EH (cell line): ENCODE data around the gene RAB9A.
"Not testable (repeated sequence)": the region's sequence is repeated elsewhere in the genome, so short reads cannot be mapped to it uniquely, and the experiment has no call there.

ENCODE experiments used
- DNase-seq: peaks from one replicate; pipeline ENCODE4 v3.0.0-alpha.2; 2015; ENCODE audit warnings: low read depth

The RAB9A gene

DNA sequence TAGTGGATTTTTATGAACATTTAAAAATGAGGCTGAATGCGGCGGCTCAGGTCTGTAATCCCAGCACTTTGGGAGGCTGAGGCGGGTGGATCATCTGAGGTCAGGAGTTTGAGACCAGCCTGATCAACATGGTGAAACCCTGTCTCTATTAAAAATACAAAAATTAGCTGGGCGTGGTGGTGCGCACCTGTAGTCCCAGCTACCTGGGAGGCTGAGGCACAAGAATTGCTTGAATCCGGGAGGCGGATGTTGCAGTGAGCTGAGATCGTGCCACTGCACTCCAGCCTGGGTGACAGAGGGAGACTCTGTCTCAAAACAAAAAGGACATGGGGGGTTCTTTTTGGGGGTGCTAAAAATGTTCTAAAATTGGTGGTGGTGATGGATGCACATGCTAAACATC lies 19.2 kb upstream of the RAB9A start:
- not testable (repeated sequence) for DNase-seq

DNA sequence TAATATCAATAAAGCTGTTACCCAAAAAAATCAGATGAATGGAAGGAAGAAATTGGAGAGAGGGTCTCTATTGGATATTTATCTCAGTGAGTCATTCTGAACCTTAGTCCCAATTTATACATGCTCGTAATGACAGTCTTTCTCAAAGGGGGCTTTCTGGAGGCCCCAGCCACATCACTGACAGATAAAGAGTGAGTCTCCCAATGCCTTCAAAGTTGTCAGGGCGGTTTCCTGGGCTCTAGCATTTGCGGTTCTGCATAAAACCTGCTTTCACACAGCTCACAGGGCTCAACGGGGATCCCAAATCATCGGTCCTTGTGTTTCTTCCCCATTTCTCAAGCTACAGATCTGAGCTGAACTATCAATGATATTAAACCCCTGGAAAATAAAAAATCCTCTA lies 18.7 kb upstream of the RAB9A start:
- DNase-seq: no peak

DNA sequence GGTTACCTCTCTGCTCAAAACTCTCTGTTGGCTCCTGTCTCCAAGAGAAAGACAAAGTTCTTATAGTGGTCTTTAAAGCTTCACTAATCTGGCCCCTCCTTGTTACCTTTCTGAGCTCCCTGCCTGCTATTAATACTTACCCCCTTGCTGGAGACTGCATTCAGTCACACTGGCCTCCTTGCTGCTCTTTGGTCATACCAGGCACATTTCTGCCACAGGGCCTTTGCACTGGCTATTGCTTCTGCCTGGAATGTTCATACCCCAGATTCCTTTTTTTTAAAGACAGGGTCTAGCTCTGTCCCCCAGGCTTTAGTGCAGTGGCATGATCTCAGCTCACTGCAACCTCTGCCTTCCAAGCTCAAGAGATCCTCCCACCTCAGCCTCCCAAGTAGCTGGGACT lies 15.9 kb upstream of the RAB9A start:
- DNase-seq: no peak

DNA sequence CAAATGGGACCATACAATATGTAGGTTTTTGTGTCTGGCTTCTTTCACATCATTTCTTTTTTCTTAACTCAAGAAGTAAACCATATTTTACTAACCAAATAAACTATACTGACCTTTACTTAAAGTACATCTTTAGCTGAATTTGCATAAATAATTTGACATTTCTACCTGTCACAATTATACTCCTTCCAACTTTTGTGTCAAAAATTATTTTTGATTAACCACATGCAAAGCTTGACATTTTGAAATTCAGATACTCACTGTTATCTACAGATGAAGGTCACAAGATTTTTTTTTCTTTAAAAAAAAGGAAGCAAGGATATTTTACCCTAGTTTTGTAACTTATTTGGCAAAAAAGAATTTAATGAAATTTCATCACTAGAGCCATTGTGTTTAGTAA lies 12.0 kb upstream of the RAB9A start:
- DNase-seq: no peak

DNA sequence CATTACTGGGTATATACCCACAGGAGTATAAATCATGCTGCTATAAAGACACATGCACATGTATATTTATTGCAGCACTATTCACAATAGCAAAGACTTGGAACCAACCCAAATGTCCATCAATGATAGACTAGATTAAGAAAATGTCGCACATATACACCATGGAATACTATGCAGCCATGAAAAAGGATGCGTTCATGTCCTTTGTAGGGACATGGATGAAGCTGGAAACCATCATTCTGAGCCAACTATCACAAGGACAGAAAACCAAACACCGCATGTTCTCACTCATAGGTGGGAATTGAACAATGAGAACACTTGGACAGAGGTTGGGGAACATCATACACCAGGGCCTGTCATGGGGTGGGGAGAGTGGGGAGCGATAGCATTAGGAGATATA lies 9.2 kb upstream of the RAB9A start:
- not testable (repeated sequence) for DNase-seq

DNA sequence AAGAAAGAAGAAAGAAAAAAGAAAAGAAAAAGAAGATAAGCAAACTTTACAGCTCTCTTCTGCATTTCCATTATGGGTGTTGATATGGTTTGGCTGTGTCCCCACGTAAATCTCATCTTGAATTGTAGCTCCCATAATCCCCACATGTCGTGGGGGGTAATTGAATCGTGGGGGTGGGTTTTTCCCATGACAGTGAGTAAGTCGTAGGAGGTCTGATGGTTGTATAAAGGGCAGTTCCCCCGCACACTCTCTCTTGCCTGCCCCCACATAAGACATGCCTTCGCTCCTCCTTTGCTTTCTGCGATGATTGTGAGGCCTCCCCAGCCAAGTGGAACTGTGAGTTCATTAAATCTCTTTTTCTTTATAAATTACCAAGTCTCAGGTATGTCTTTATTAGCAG lies 7.3 kb upstream of the RAB9A start:
- no peak for DNase-seq

DNA sequence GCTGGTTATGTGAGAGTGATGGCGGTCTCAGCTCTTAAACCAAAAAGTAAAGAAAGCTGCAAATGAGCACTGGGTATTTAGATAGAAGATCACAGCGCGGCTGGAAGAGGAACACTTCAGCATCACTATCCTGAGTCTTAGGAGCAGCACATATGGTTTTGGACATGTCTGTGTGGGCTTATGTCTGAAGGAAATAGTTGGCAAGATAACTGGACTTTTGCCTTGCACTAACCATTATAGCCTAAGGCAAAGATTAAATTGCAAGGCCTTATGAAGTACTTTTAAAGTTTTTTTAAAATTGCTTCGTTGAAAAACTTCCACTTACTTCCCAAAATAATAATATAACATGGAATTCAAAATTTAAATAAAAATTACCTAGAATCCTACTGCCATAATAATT lies 4.6 kb upstream of the RAB9A start:
- DNase-seq: peak; percentile 41

DNA sequence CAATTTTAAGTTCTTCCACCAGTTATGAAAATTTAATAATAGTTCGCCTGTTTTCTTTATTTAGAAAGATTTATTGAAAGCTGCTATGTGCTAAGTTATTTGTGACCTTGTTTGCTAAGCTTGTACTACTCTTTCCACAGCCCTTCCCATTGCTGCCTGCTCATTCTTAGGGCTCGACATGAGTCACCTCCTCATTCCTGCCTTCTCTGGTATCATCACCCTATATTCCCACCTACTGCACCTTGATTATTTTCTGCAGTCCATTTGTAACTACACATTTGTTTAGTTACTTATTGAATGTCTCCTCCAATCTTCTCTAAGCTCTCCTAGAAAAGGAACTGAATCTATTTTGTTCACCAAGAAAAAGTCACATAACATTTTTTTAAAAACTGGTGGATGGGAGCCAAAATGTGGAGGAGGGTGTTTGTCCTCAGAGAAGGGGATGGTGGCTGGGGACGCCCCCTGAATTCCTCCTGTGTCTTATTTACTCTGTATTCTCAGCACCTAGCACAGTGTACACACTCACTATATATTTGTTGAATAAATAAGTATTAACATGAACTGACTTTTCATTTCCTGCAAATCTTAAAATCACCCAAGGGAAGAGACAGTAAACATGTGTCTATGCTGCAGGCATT lies 3.7 kb upstream of the RAB9A start:
- DNase-seq: peak; percentile 30

DNA sequence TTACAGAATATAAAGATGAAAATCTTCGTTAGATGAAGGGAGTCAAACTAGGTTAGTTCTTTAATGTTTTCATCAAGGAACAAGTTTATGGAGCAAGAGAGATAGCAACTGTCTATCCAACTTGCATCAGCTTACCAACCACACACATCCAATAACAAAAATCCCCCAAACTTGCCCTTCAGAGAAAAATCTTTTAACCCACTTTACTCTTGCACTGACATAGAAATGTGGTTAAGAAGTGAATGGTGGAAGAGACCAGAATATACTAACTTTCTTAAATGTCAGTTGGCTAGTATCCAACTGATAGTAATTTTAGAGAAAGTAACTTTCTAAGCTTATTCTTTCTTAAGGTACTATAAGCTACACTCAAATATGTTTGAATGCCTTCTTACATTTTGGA lies 1.7 kb upstream of the RAB9A start:
- no peak for DNase-seq

DNA sequence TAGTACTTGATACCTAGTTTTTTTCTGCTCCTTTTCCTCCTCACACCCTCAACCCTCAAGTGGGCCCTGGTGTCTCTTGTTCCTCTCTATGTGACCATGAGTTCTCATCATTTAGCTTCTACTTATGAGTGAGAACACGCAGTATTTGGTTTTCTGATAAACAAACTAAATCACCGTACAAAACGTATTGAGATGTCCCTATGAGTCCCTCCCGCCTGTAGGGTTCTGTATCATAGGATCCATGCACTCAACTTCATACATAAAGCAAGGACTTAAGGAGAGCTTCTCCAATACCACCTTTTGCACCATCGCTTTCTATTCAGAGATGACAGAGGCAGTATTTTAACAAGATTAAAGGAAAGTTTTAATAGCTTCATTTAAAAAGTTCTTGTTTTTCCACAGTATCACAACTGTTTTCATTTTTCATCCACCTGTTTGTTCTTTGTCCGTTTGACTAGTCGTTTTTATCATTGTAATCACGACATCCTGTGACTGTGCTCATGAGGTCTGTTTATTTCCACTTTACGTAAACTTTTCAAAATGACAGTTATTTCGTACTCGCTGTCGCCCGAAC lies 457 bp upstream of the RAB9A start:
- DNase-seq: no peak

DNA sequence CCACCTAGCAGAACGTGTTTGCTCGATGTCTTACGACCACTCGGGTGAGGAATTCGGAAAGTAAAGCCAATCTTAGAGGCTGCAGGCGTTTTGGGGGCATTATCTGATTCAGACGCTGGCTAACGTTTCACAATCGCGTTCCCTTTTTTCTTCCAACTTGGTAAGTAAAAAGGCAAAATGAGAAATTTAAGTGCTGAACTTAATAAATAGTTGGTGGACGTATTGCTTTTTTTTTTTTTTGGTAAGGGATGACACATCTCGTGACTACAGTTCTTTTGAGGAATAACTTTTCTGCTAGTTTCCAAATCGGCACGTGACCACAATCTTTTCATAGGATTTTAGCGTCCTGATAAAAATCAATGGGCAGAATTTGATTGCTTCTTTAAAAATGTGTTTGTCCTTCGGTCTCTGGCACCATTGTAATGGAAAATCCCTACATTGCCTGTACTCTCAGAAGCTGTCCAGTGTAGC lies 848 bp downstream of the RAB9A start:
- DNase-seq: peak; percentile 44

DNA sequence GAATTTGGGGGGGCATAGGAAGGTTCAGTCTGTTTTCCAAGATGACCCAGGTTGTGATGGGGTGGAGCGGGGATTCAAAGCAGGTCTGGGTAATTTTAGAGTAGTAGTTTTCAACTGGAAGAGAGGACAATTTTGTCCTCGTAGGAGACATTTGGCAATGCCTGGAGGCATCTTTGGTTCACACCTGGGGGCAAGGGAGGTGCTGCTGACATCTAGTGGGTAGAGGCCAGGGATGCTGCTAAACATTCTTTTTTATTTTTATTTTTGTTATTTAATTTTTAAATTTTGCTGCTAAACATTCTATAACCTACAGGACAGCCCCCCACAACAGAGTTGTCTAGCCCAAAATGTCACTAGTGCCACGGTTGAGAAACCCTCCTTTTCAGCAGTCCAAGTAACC lies 1.9 kb downstream of the RAB9A start:
- no peak for DNase-seq

DNA sequence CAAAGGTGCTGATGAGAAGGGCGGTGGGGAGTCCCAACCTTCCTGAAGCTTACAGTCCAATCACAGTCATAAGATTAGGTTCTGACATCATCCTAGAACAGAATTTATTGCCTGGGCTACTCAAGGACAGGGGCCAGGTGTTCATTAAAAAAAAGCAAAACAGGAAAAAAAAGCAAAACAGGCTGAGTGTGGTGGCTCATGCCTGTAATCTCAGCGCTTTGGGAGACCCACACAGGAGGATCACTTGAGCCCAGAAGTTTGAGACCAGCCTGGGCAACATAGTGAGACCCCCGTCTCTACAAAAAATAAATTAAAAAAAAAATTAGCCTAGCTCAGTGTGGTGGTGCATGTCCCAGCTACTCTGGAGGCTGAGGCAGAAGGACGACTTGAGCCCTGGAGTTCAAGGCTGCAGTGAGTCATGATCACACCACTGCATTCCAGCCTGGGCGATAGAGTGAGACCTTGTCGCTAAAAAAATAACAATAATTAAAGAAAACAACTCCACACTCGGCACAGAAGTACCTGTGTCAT lies 3.0 kb downstream of the RAB9A start:
- DNase-seq: peak; percentile 6

DNA sequence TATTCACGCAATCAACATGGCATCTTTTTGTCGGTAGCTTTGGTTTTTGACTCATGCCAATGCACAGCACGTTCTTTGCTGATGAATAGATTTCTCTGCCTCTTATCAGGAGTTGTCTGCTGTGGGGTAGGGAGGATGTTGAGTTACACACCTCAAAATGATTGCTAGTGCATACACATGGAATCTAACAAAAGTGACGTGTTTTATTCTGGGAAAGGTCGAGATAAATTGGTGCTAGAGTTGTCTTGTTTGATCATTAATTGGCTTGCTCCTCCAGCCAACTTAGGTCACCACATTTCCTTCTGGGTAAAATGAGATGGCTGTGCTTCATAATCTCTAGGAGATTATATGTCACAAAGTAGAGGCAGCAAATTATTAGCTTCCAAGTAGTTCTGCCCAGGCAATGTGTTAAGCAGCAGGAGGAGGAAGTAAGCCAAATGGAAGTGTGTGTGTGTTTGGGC lies 3.9 kb downstream of the RAB9A start:
- no peak for DNase-seq

DNA sequence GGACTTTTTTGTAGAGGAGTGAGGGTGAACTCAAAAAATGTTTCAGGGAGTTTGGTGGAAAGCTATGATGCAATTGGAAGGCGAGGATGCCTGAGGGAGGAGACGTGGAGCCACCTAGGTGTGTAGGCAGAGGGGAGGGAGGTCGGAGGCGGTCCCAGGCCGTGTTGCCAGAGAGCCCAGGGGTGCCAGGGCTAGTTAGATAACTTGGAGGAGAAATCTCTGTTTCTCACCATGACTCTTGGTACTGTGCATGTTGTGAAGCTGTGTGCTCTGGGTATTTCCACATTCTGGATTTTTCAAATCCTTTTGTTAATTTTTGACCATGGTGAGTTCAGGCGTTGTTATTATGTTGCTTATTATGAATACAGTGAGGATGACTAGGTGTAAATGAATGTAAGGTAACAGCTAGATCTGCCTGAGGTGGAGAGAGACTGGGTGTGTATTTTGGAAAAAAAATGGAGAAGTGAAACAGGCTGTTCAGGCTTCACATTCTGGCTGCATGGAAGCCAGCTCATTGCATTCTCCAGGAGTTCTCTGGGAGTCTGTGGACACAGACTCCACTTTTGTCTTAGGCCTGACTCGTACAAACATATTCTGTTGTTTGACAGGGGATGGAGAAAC lies 4.5 kb downstream of the RAB9A start:
- DNase-seq: peak; percentile 20

DNA sequence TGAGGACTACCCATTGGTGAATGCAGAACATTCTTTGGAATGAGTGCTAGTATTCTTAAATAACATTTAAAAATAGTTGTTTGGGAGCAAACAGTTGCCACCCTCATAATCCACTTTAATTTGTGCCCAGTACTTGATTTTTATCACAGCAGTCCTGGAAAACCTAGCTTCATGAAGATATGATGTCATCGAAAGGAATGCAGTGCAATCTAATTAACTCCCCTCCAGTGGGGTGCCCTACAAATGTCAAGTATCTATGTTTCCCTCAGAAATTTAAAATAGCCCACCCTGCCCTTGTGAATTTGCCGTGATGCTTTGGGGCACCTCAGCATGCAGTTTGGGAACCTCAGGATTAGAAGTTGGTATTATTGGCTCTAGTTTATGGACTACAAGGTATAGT lies 5.4 kb downstream of the RAB9A start:
- DNase-seq: peak; percentile 37

DNA sequence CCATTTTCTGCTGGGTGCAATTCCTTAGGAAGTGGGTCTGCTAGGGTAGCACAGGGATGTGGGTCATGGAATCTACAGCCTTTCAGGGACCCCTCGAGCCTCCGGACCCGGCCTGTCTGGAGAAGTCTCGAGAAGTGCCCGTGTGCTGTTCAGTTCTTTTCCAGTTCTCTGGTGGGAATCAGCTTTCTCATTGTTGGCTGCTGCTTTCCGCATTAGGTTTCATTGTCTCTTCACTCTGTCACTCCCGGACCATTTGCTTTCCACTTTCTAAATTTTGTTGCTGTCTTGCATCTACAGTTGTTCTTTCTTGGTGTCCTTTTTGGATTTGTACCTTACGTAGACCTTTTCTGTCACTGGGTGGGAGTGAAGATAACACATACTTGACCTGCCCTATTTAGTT lies 6.1 kb downstream of the RAB9A start:
- no peak for DNase-seq

DNA sequence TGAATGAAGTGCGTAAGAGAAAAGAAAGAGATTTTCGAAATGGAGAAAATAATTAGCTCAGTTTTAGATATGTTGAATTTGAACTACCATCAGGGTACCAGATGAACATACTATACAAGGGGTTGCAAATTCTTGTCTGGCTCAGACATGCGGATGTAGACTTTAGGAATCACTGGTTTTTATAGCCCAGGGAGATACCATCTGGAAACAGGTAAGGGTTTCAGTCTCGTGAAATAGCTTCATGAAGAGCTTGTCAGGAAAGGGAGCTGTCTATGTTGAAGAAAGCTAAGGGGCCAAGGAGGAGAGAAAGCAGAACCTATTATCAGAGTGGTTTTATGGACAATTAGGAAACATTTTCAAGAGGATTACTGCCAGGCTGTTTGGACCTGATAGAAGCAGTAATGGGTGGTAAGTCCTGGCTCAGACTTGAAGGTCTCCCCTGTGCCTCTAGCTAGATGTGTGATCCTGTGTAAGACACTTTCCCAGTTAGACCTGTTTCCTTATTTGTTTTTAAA lies 6.7 kb downstream of the RAB9A start:
- DNase-seq: no peak

DNA sequence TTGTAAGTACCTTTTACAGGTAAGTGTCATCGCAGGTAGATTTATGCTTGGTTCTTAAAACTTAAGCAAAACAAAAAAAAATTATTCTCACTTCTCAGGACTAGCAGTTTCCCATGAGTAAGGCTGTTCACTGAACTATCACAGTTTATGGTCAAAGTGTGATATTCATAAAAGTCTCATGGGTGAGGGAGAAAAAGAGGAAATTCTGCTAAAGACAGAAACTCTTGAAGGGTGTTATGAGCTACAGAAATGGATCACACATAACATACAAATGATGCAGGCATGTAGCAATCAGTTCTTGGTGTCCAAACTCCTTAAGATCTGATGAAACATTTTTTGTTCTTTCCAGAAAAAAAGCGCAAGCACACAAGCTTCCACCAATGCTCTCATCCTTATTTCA lies 8.5 kb downstream of the RAB9A start:
- DNase-seq: no peak

DNA sequence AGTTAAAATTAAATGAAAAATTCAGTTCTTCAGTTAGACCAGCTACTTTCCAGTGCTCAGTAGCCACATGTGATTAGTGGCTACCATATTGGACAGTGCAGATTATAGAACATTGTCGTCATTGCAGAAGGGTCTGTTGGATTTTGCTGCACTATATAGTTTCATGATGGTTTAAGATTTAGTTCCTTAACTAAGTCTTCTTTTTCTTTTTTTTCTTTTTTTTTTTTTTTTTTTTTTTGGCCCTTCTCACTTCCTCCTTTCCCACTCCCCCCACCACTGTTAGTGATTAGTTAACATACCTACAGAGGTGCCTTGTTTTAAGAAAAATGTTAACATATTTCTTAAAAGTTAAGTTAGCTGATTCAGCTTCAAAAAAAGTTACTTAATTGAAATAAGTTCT lies 9.0 kb downstream of the RAB9A start:
- no peak for DNase-seq

DNA sequence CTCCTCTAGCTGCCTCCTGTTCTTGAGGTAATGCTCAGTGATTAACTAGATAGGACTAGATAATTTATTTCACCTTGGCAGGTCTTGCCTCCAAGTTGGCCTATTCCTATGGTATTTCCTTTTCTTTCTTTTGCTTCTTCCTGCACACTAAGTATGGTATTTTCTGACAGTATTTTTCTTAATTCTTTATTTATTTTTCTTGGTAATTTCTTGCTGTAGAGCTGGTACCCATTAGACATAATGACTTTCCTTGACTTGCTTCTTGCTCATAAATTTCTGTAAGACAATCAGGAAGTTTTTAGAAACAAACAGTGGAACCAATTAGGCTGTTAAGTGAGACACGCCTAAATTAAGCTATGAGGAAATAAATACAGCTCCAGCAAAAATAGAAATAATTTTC lies 9.5 kb downstream of the RAB9A start:
- no peak for DNase-seq

DNA sequence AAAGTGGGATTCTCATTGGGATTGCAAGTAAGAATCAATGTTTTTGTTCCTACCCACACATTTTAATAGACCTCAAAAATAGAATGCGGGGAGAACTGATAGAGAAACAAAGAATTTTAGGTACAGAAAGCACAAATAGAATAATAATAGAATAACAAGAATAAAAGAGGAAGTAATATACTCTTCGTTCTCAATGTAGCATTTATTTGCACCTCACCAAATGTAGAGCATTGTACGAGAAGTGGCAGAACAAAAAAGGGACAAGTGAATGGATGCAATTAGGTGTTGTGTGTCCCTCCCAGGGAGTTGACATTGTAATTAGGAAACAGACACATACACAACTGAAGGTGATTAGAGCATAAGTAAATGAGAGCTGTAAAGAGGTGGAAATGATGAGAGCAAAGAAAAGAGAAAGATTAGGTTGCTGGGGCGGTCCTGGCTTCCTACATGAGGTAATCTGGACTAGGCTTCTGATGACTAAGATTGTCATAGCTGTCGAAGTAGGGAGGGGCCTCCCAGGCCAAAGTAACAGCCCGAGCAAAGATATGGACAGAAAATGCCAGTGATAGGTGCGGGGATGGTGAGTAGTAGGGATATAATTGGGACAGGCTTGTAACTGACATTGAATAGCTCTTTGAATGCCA lies 10.4 kb downstream of the RAB9A start:
- no peak for DNase-seq

DNA sequence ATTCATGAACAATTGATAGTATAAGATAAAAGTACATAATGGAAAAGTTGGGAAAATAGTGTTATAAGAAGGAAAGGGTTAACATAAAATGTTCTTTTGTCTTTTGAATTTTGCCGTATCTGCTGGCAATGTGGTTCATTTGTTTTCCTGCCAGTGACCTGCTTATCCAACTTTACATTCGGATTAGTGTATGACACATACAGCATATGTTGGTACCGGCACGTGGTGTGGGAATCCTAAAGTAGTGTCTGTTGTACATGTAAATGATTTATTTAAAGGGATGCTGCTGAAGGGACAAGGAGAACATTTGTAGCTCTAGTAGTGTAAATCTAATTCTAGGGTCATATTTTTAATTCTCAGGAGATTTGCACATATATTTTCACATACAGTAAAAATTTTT lies 11.5 kb downstream of the RAB9A start:
- no peak for DNase-seq
